ENCODE data around the gene MDFI.

The MDFI gene

DNA sequence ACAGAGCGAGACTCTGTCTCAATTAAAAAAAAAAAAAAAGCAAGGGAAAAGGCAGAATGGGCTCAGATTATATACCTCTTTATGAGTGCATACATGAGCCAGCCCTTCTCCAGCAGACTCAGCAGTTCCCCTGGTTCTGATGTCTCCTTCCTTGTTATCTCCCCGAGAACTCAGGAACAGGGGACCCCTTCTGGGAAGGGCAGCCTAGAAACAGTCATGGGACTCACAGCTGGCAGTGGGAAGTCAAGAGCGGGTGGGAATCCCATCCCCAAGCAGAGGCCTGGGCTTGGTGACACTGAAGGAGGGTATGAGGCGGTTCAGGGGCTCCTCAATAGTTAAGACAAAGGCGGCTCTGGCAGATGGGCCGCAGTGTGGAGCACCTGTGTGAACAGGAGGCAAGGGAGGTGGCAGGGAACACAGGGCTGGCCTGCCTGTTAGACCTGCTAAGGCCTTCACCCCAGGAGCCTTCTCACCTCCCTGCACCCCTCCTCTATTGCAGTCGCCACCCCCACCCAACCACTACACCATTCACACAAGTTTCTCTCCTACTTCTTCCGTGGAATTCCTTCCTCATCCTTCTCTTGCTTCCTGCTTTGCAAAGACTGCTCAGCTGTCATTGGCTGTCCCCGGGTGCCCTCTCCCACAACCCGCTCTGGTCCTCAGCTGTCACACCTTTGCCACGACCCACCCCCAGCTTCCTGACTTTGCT lies 29.7 kb upstream of the MDFI start:
- H2AFZ ChIP-seq (ENCODE audit: low read length), result no peak overlapping the region

GRCh38 chr6:41614715-41615114 lies 23.6 kb upstream of the MDFI start:
- Histone ChIP-seq H3K27me3 (ENCODE audit: insufficient read depth, low read length) (no peaks in the 10 kb centered on the region), H3K9me3 (ENCODE audit: low read length) (peaks cover 2% of the 10 kb centered on the region; the same call in 1 of the 2 replicates), H3K79me2 (ENCODE audit: insufficient read depth, low read length) (no peaks in the 10 kb centered on the region), H3K36me3 (ENCODE audit: insufficient read depth, low read length) (no peaks in the 10 kb centered on the region), H3K4me3 (ENCODE audit: low read depth, low read length, poor library complexity, severe bottlenecking) (no peak overlapping the region), H3K9ac (ENCODE audit: low read length) (no peak overlapping the region), H3K9me2 (ENCODE audit: low read depth, low read length) (no peaks in the 10 kb centered on the region), H2AFZ (ENCODE audit: low read length) (no peak overlapping the region), H3K27ac (ENCODE audit: low read depth, low read length, poor library complexity, severe bottlenecking) (no peak overlapping the region), H4K20me1 (ENCODE audit: insufficient read depth, low read length) (no peaks in the 10 kb centered on the region), H3F3A (ENCODE audit: insufficient read depth, low read length) (no peaks in the 10 kb centered on the region), H3K4me2 (ENCODE audit: low read length) (no peak overlapping the region), H3K4me1 (ENCODE audit: insufficient read depth, low read length, severe bottlenecking) (no peaks in the 10 kb centered on the region)
- TF ChIP-seq, protein P1, sequence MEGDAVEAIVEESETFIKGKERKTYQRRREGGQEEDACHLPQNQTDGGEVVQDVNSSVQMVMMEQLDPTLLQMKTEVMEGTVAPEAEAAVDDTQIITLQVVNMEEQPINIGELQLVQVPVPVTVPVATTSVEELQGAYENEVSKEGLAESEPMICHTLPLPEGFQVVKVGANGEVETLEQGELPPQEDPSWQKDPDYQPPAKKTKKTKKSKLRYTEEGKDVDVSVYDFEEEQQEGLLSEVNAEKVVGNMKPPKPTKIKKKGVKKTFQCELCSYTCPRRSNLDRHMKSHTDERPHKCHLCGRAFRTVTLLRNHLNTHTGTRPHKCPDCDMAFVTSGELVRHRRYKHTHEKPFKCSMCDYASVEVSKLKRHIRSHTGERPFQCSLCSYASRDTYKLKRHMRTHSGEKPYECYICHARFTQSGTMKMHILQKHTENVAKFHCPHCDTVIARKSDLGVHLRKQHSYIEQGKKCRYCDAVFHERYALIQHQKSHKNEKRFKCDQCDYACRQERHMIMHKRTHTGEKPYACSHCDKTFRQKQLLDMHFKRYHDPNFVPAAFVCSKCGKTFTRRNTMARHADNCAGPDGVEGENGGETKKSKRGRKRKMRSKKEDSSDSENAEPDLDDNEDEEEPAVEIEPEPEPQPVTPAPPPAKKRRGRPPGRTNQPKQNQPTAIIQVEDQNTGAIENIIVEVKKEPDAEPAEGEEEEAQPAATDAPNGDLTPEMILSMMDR (IDR thresholded peaks at IDR 0.05; ENCODE audit: low read length), result no peak
- TF ChIP-seq EZH2 (IDR thresholded peaks at IDR 0.05; ENCODE audit: borderline replicate concordance, low read length), result no peak

More for the DNA sequence above, 29.7 kb upstream of the MDFI start:
- 0 out of 2 replicates have a peak, but pooled peaks cover 4% of the 10 kb centered on the region for H3K27me3 ChIP-seq (ENCODE audit: insufficient read depth, low read length)
- peaks cover 1% of the 10 kb centered on the region; the same call in 1 of the 2 replicates for H3K9me3 ChIP-seq (ENCODE audit: low read length)
- H3K9me2 ChIP-seq (ENCODE audit: low read depth, low read length), result no peaks in the 10 kb centered on the region
- TF ChIP-seq EZH2 (IDR thresholded peaks at IDR 0.05; ENCODE audit: borderline replicate concordance, low read length), result no peak
- TF ChIP-seq, protein P1 (IDR thresholded peaks at IDR 0.05; ENCODE audit: low read length), result no peak
- H3K27ac ChIP-seq (ENCODE audit: low read depth, low read length, poor library complexity, severe bottlenecking), result no peak overlapping the region
- no peaks in the 10 kb centered on the region for H4K20me1 ChIP-seq (ENCODE audit: insufficient read depth, low read length)
- no peaks in the 10 kb centered on the region for H3K36me3 ChIP-seq (ENCODE audit: insufficient read depth, low read length)
- no peak overlapping the region for H3K4me2 ChIP-seq (ENCODE audit: low read length)
- no peaks in the 10 kb centered on the region for H3F3A ChIP-seq (ENCODE audit: insufficient read depth, low read length)
- no peak overlapping the region for H3K9ac ChIP-seq (ENCODE audit: low read length)
- no peaks in the 10 kb centered on the region for H3K4me1 ChIP-seq (ENCODE audit: insufficient read depth, low read length, severe bottlenecking)
- no peaks in the 10 kb centered on the region for H3K79me2 ChIP-seq (ENCODE audit: insufficient read depth, low read length)
- no peak overlapping the region for H3K4me3 ChIP-seq (ENCODE audit: low read depth, low read length, poor library complexity, severe bottlenecking)

DNA sequence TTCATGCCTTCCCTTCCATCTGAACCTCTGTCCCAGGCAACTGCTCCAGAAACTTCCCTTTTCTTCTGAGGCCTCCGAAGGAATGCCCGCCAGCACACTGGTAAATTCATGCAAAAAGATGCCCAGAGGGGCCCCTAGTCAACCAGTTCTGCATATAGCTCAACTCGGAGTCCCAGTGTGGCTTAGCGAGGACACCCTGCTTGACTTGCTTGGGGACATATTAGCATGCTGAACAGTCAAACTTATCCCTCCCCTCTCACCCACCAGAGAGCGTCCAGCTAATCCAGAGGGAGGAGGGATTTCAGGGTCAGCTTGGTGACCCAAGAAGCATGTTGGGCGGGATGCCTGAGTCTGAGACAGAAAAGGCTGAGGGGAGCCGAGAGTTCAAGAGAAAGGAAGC lies 23.0 kb upstream of the MDFI start:
- no peak overlapping the region for H3K27ac ChIP-seq (ENCODE audit: low read depth, low read length, poor library complexity, severe bottlenecking)
- no peaks in the 10 kb centered on the region for H3F3A ChIP-seq (ENCODE audit: insufficient read depth, low read length)
- H3K27me3 ChIP-seq (ENCODE audit: insufficient read depth, low read length), result no peaks in the 10 kb centered on the region
- H2AFZ ChIP-seq (ENCODE audit: low read length), result no peak overlapping the region
- no peak overlapping the region for H3K4me3 ChIP-seq (ENCODE audit: low read depth, low read length, poor library complexity, severe bottlenecking)
- no peaks in the 10 kb centered on the region for H3K79me2 ChIP-seq (ENCODE audit: insufficient read depth, low read length)
- no peaks in the 10 kb centered on the region for H4K20me1 ChIP-seq (ENCODE audit: insufficient read depth, low read length)
- H3K9me2 ChIP-seq (ENCODE audit: low read depth, low read length), result no peaks in the 10 kb centered on the region
- H3K9ac ChIP-seq (ENCODE audit: low read length), result no peak overlapping the region
- H3K4me1 ChIP-seq (ENCODE audit: insufficient read depth, low read length, severe bottlenecking), result no peaks in the 10 kb centered on the region
- H3K9me3 ChIP-seq (ENCODE audit: low read length), result peaks cover 2% of the 10 kb centered on the region; the same call in 1 of the 2 replicates
- TF ChIP-seq, protein P1 (IDR thresholded peaks at IDR 0.05; ENCODE audit: low read length), result no peak
- TF ChIP-seq EZH2 (IDR thresholded peaks at IDR 0.05; ENCODE audit: borderline replicate concordance, low read length), result no peak
- H3K36me3 ChIP-seq (ENCODE audit: insufficient read depth, low read length), result no peaks in the 10 kb centered on the region
- H3K4me2 ChIP-seq (ENCODE audit: low read length), result no peak overlapping the region

Data from OCI-LY1 (cell line).